Erythroblast (primary cell): ENCODE data around the gene RAPGEF2.

Experiments
- GATA1 ChIP-seq: IDR thresholded peaks from 2 replicates; pipeline ENCODE4 v1.6.1; 2011; ENCODE audit warnings: low read depth, mild to moderate bottlenecking, control low read depth, low read length, moderate library complexity
- POLR2A ChIP-seq: IDR thresholded peaks from 2 replicates; pipeline ENCODE4 v1.6.1; 2011; ENCODE audit warnings: mild to moderate bottlenecking, low read length

- no peak for TF ChIP-seq POLR2A
- TF ChIP-seq GATA1: no peak
These were observed 287.8 kb downstream of the RAPGEF2 start for GRCh38 chr4:159390648-159391047.
